Keratinocyte (primary cell): Measurements from ENCODE around the gene ERVH48-1.

Experiments
- EZH2 ChIP-seq: IDR thresholded peaks from one replicate; pipeline ENCODE4 v1.6.1; 2012; ENCODE audit warnings: inconsistent platforms, mild to moderate bottlenecking, low read length, moderate library complexity
- TF ChIP-seq, protein P1 (sequence below), 3 experiments: IDR thresholded peaks in 1 of 3; conservative IDR thresholded peaks in 1 of 3; optimal IDR thresholded peaks in 1 of 3; 2 replicates in 2 of 3; 3 replicates in 1 of 3; pipeline versions ENCODE3 to v1.5.1; 2011; ENCODE audit warnings: low read length in 3 of 3, mild to moderate bottlenecking in 3 of 3, moderate library complexity in 2 of 3, control low read depth in 1 of 3, inconsistent platforms in 1 of 3; ENCODE audit not compliant: insufficient read depth in 2 of 3; ENCODE audit errors: extremely low read depth in 1 of 3

DNA sequence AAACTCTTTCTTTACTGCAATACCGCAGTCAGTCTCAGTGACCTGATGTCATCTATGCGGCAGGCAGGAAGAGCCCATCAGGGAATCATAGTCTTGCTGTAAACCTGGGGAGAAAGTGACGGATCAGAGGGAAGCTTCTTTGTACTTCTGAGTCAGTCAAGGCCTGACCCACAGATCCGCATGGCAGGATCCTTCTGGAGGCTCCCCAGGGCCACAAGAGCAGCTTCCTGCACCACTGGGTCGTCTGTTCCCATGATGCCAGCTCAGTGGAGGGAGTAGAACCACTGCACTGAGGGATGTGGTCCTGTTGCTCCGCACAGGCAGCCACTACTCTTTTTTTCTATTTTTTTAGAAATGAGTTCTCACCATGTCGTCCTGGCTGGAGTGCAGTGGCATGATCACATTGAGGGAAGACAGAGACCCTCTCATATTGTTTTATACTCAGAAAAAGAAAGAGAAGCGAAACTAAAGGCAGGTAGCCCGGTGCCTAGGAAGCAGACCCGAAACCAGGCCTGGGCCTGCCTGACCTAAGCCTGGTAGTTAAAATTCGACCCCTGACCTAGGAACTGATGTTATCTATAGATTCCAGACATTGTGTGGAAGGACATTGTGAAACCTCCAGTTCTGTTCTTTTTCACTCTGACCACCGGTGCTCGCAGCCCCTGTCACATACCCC, 6.3 kb upstream of the ERVH48-1 start:
- TF ChIP-seq, protein P1, sequence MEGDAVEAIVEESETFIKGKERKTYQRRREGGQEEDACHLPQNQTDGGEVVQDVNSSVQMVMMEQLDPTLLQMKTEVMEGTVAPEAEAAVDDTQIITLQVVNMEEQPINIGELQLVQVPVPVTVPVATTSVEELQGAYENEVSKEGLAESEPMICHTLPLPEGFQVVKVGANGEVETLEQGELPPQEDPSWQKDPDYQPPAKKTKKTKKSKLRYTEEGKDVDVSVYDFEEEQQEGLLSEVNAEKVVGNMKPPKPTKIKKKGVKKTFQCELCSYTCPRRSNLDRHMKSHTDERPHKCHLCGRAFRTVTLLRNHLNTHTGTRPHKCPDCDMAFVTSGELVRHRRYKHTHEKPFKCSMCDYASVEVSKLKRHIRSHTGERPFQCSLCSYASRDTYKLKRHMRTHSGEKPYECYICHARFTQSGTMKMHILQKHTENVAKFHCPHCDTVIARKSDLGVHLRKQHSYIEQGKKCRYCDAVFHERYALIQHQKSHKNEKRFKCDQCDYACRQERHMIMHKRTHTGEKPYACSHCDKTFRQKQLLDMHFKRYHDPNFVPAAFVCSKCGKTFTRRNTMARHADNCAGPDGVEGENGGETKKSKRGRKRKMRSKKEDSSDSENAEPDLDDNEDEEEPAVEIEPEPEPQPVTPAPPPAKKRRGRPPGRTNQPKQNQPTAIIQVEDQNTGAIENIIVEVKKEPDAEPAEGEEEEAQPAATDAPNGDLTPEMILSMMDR (optimal IDR thresholded peaks at IDR 0.05 in 1 of 3, IDR thresholded peaks at IDR 0.05 in 1 of 3, conservative IDR thresholded peaks at IDR 0.05 in 1 of 3; ENCODE audit: extremely low read depth in 1 of 3, insufficient read depth in 2 of 3, low read length in 3 of 3) = no peak
- no peak for TF ChIP-seq EZH2
